Sigmoid colon (tissue), 7 donors: ENCODE results near the gene IFI16. TPM values are rescaled to one million over a fixed set of nuclear protein-coding genes. Genes with fewer than 3 reads are reported as not detected.

ENCODE experiments used
- DNase-seq: peaks from one replicate; pipeline ENCODE4 v3.0.0-alpha.2; 2019
- H3K27ac ChIP-seq, 4 donors: fragments of 200-600 bp; sonication (generic); one replicate each; pipeline ENCODE4 v1.5.1; 2016 to 2019; ENCODE audit warnings: mild to moderate bottlenecking in 1 of 4
- H3K27me3 ChIP-seq, 3 donors: fragments of 200-600 bp; sonication (generic); one replicate each; pipeline ENCODE4 v1.5.1; 2019; ENCODE audit warnings: mild to moderate bottlenecking in 1 of 3
- H3K36me3 ChIP-seq, 4 donors: fragments of 200-600 bp; sonication (generic); one replicate each; pipeline ENCODE4 v1.5.1; 2016 to 2019
- H3K4me1 ChIP-seq, 4 donors: fragments of 200-600 bp; sonication (generic); one replicate each; pipeline ENCODE4 v1.5.1; 2017 to 2019
- H3K4me3 ChIP-seq, 4 donors: fragments of 200-600 bp; sonication (generic); one replicate each; pipeline ENCODE4 v1.5.1; 2017 to 2019; ENCODE audit warnings: mild to moderate bottlenecking in 2 of 4, moderate library complexity in 1 of 4
- H3K9me3 ChIP-seq, 4 donors: fragments of 200-600 bp in 3 of 4; sonication (generic) in 3 of 4; one replicate each; pipeline versions ENCODE4 v1.5.1 to v1.6.1; 2013 to 2019
- EP300 ChIP-seq, 4 donors: sonication (generic); formaldehyde crosslinking; IDR thresholded peaks; one replicate each; pipeline ENCODE4 v1.6.1; 2017; ENCODE audit warnings: antibody characterized with exemption in 4 of 4
- POLR2A ChIP-seq, 2 donors: fragments of 450-650 bp; IDR thresholded peaks; one replicate each; pipeline ENCODE4 v1.6.1; 2016; ENCODE audit warnings: antibody characterized with exemption in 2 of 2, mild to moderate bottlenecking in 2 of 2, moderate library complexity in 2 of 2
- POLR2AphosphoS5 ChIP-seq, 4 donors: sonication (generic); formaldehyde crosslinking; IDR thresholded peaks; one replicate each; pipeline ENCODE4 v1.6.1; 2017; ENCODE audit warnings: antibody characterized with exemption in 4 of 4
- WGBS, 2 donors: extraction: QIAGEN DNeasy Blood & Tissue Kit; methylation state at CpG; one replicate each; pipeline ENCODE4 v1.1.7; 2013; 5-methylcytosine and 5-hydroxymethylcytosine counted together
- intact Hi-C: fragments of 100-400 bp; cut with DNase I; formaldehyde crosslinking; loops from one replicate; pipeline ENCODE4 v1.15.1; 2023
- polyA plus RNA-seq, 3 donors: library from polyadenylated mRNA; stranded (reverse); fragments of 200-250 nt; gene quantifications; one replicate each; pipeline ENCODE4 v1.2.3, GENCODE V29; 2013
- total RNA-seq, 4 donors: library from RNA; depleted of rRNA; stranded (reverse); fragments of >200 nt; gene quantifications; one replicate each; pipeline ENCODE4 v1.1.0, GENCODE V29; 2016
- TF ChIP-seq, protein P1 (sequence below), 4 experiments: fragments of 450-650 bp in 3 of 4; fragments of 200-600 bp in 1 of 4; IDR thresholded peaks; one replicate each; pipeline ENCODE4 v1.5.1; 2016 to 2019; ENCODE audit warnings: antibody characterized with exemption in 4 of 4, mild to moderate bottlenecking in 3 of 4, moderate library complexity in 2 of 4
- donor health status: healthy with polysubstance abuse.
- donor health status: Bipolar disorder and iron deficiency.
- donor health status: healthy.

The IFI16 gene
- total and polyA plus RNA-seq, 7 donors: 20.1 to 92.6 (median 56.8) TPM

GRCh38 chr1:159071970-159072582, 62.4 kb downstream of the IFI16 start:
- Histone ChIP-seq H3K9me3 (no peaks in the 10 kb centered on the region), H3K36me3 (no peaks in the 10 kb centered on the region), H3K27ac (no peak overlapping the region), H3K27me3 (no peaks in the 10 kb centered on the region), H3K4me3 (no peak overlapping the region), H3K4me1 (no peaks in the 10 kb centered on the region)
- no peak for DNase-seq
- intact Hi-C loops: loop anchor here (1.0 to 10.0 kb wide), 3 partner anchors 75 to 1107 kb away; no protein-coding TSS in a partner anchor
- TF ChIP-seq EP300 (IDR thresholded peaks at IDR 0.05) (no peak), POLR2A (IDR thresholded peaks at IDR 0.05) (no peak)
- TF ChIP-seq, protein P1, sequence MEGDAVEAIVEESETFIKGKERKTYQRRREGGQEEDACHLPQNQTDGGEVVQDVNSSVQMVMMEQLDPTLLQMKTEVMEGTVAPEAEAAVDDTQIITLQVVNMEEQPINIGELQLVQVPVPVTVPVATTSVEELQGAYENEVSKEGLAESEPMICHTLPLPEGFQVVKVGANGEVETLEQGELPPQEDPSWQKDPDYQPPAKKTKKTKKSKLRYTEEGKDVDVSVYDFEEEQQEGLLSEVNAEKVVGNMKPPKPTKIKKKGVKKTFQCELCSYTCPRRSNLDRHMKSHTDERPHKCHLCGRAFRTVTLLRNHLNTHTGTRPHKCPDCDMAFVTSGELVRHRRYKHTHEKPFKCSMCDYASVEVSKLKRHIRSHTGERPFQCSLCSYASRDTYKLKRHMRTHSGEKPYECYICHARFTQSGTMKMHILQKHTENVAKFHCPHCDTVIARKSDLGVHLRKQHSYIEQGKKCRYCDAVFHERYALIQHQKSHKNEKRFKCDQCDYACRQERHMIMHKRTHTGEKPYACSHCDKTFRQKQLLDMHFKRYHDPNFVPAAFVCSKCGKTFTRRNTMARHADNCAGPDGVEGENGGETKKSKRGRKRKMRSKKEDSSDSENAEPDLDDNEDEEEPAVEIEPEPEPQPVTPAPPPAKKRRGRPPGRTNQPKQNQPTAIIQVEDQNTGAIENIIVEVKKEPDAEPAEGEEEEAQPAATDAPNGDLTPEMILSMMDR (IDR thresholded peaks at IDR 0.05): peak; percentile 27 to 67 (median 53)

- no peak within 1 kb of the TSS for H3K4me3 ChIP-seq
Observed at GRCh38 chr1:159076438-159077119, 66.9 kb downstream of the IFI16 start, which contains the start of gene AIM2. AIM2 (minus strand) TSS chr1:159076766; CDS start chr1:159073499, 3,267 bp downstream.

GRCh38 chr1:159077120-159077961, 67.6 kb downstream of the IFI16 start:
- no peak for DNase-seq
- Histone ChIP-seq H3K4me3 (no peak overlapping the region), H3K4me1 (no peaks in the 10 kb centered on the region), H3K36me3 (no peaks in the 10 kb centered on the region), H3K27me3 (no peaks in the 10 kb centered on the region), H3K27ac (no peak overlapping the region), H3K9me3 (no peaks in the 10 kb centered on the region)
- 65 to 68% methylated on average over 12 of the region's 12 CpGs for WGBS, 2 donors
- intact Hi-C loops: loop anchor here (10.0 kb wide), 1 partner anchor 1113 kb away; no protein-coding TSS in a partner anchor
- TF ChIP-seq POLR2A (IDR thresholded peaks at IDR 0.05): no peak
- TF ChIP-seq POLR2AphosphoS5 (IDR thresholded peaks at IDR 0.05): no peak
- TF ChIP-seq EP300 (IDR thresholded peaks at IDR 0.05): no peak

More at GRCh38 chr1:159076438-159077119, 66.9 kb downstream of the IFI16 start, which contains the start of gene AIM2:
- Histone ChIP-seq H3K4me1 (no peaks in the 10 kb centered on the region), H3K36me3 (no peaks in the 10 kb centered on the region), H3K27ac (peak within 1 kb of the TSS in 1 of 4 donors; percentile 29), H3K27me3 (no peaks in the 10 kb centered on the region), H3K9me3 (no peaks in the 10 kb centered on the region)
- DNase-seq: no peak
- TF ChIP-seq POLR2A (IDR thresholded peaks at IDR 0.05): no peak
- TF ChIP-seq EP300 (IDR thresholded peaks at IDR 0.05): no peak
- TF ChIP-seq, protein P1 (IDR thresholded peaks at IDR 0.05): no peak
- TF ChIP-seq POLR2AphosphoS5 (IDR thresholded peaks at IDR 0.05): no peak
- WGBS, 2 donors: 64 to 67% methylated on average over 6 of the region's 6 CpGs
- intact Hi-C loops: loop anchor here (10.0 kb wide), 1 partner anchor 1112 kb away; no protein-coding TSS in a partner anchor

DNA sequence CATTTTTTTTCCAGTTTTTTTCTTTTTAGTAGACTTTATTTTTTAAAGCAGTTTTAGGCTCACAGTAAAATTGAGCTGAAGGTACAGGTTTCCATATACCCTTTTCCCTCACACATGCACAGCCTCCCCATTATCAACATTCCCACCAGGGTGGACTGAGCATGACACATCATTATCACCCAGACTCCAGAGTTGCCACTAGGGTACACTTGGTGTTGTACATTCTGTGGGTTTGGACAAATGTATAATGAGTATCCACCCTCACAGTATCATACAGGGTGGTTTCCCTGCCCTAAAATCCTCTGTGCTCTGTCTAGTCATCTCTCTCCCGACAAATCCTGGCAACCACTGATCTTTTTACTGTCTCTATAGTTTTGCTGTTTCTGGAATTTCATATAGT, 69.8 kb downstream of the IFI16 start:
- no peak for DNase-seq
- intact Hi-C loops: loop anchor here (10.0 kb wide), 1 partner anchor 1115 kb away; no protein-coding TSS in a partner anchor
- Histone ChIP-seq H3K27me3 (no peaks in the 10 kb centered on the region), H3K9me3 (no peaks in the 10 kb centered on the region), H3K4me1 (no peaks in the 10 kb centered on the region), H3K4me3 (no peak overlapping the region), H3K36me3 (no peaks in the 10 kb centered on the region), H3K27ac (no peak overlapping the region)
- WGBS, 2 donors: 67 to 84% methylated on average over 1 of the region's 1 CpG
- TF ChIP-seq EP300 (IDR thresholded peaks at IDR 0.05): no peak
- TF ChIP-seq, protein P1 (IDR thresholded peaks at IDR 0.05): no peak
- no peak for TF ChIP-seq POLR2A (IDR thresholded peaks at IDR 0.05)
- TF ChIP-seq POLR2AphosphoS5 (IDR thresholded peaks at IDR 0.05): no peak
